Endothelial cell of umbilical vein (primary cell): ENCODE data around the gene TMEM51. TPM values are rescaled to one million over a fixed set of nuclear protein-coding genes. Genes with fewer than 3 reads are reported as not detected.
A peak's percentile ranks its signal among the peaks of the same experiment; 100 is the strongest.

Experiments used
- BruUV-seq: library from RNA; stranded (reverse); fragments of 400-500 nt; replicated peaks from 2 replicates; lab custom pipeline; 2021; lab: Mats Ljungman, UMichigan
- CTCF ChIA-PET: fragments of 300-600, 350-600 bp; sonication (Branson Sonifier 250); formaldehyde crosslinking; loops from one replicate; lab custom pipeline; 2021; ENCODE audit warnings: antibody characterized with exemption, inconsistent platforms; lab: Charles Lee
- POLR2A ChIA-PET: fragments of 300-600, 350-600 bp; sonication (Branson Sonifier 250); formaldehyde crosslinking; loops from one replicate; lab custom pipeline; 2021; ENCODE audit warnings: antibody characterized with exemption, inconsistent platforms; lab: Charles Lee
- DNase-seq: peaks from one replicate; pipeline ENCODE4 v3.0.0-alpha.2; 2011; ENCODE audit warnings: low read depth, low spot score
- FAIRE-seq: peaks from 2 replicates; lab custom pipeline; 2011; peaks lifted over from hg19 to GRCh38; lab: Jason Lieb, UNC
- H2AFZ ChIP-seq: 2 replicates; pipeline ENCODE4 v1.6.0; 2012; ENCODE audit warnings: low read depth, low read length, control low read depth, inconsistent platforms
- H3K27ac ChIP-seq: 2 replicates; pipeline ENCODE4 v1.5.1; 2011; ENCODE audit warnings: low read depth, mild to moderate bottlenecking, control low read depth, low read length, moderate library complexity; ENCODE audit not compliant: insufficient read depth
- H3K27me3 ChIP-seq, 2 experiments: 2 replicates each; pipeline versions ENCODE4 v1.6.0 to v1.6.1; 2011; ENCODE audit warnings: low read length in 2 of 2, mixed read lengths in 1 of 2; ENCODE audit not compliant: control insufficient read depth in 2 of 2, insufficient read depth in 2 of 2
- H3K36me3 ChIP-seq, 2 experiments: 2 replicates in 1 of 2; 3 replicates in 1 of 2; pipeline ENCODE4 v1.5.1; 2011; ENCODE audit warnings: low read length in 2 of 2, mild to moderate bottlenecking in 1 of 2, moderate library complexity in 1 of 2; ENCODE audit not compliant: control insufficient read depth in 2 of 2, insufficient read depth in 2 of 2; ENCODE audit errors: extremely low read depth in 1 of 2
- H3K4me1 ChIP-seq: 3 replicates; pipeline ENCODE4 v1.5.1; 2011; ENCODE audit warnings: mild to moderate bottlenecking, low read length; ENCODE audit not compliant: control insufficient read depth, insufficient read depth; ENCODE audit errors: extremely low read depth
- H3K4me2 ChIP-seq: 2 replicates; pipeline ENCODE4 v1.6.1; 2011; ENCODE audit warnings: low read length, control low read depth, mixed read lengths; ENCODE audit not compliant: insufficient read depth
- H3K4me3 ChIP-seq, 3 experiments: fragments of 200-600 bp in 1 of 3; sonication (generic), shearing (Covaris generic) in 1 of 3; replicated peaks in 1 of 3; 2 replicates each; pipeline ENCODE4 v1.5.1; 2011 to 2016; ENCODE audit warnings: control low read depth in 3 of 3, low read length in 3 of 3, mild to moderate bottlenecking in 2 of 3, inconsistent platforms in 1 of 3, low read depth in 1 of 3, moderate library complexity in 1 of 3; ENCODE audit not compliant: insufficient read depth in 1 of 3
- H3K79me2 ChIP-seq: 2 replicates; pipeline ENCODE4 v1.6.0; 2012; ENCODE audit warnings: low read length, inconsistent platforms; ENCODE audit not compliant: control insufficient read depth, insufficient read depth
- H3K9ac ChIP-seq: replicated peaks from 2 replicates; pipeline ENCODE3; 2011; ENCODE audit warnings: low read length, control low read depth; ENCODE audit not compliant: insufficient read depth; ENCODE audit errors: extremely low read depth
- H3K9me1 ChIP-seq: replicated peaks from 3 replicates; pipeline ENCODE4 v1.6.0; 2011; ENCODE audit warnings: mild to moderate bottlenecking, low read length; ENCODE audit not compliant: control insufficient read depth, insufficient read depth; ENCODE audit errors: extremely low read depth
- H3K9me3 ChIP-seq: replicated peaks from 2 replicates; pipeline ENCODE4 v1.5.1; 2012; ENCODE audit warnings: low read length, inconsistent platforms; ENCODE audit not compliant: control insufficient read depth, insufficient read depth
- H4K20me1 ChIP-seq: replicated peaks from 2 replicates; pipeline ENCODE3; 2011; ENCODE audit warnings: mild to moderate bottlenecking, low read length; ENCODE audit not compliant: control insufficient read depth, insufficient read depth; ENCODE audit errors: extremely low read depth
- CTCF ChIP-seq, 2 donors: IDR thresholded peaks; 1 replicate in 1 of 2; 2 replicates in 1 of 2; pipeline ENCODE4 v1.5.1; 2011; ENCODE audit warnings: low read length in 2 of 2, mild to moderate bottlenecking in 2 of 2, moderate library complexity in 2 of 2, control low read depth in 1 of 2, inconsistent platforms in 1 of 2, low read depth in 1 of 2; ENCODE audit not compliant: insufficient read depth in 1 of 2; ENCODE audit errors: extremely low read depth in 1 of 2
- EZH2 ChIP-seq: IDR thresholded peaks from 2 replicates; pipeline ENCODE4 v1.6.1; 2012; ENCODE audit warnings: borderline replicate concordance, low read depth, mild to moderate bottlenecking, moderate library complexity, low read length, inconsistent platforms; ENCODE audit not compliant: severe bottlenecking
- FOS ChIP-seq: IDR thresholded peaks from 2 replicates; pipeline ENCODE4 v1.6.1; 2011; ENCODE audit warnings: mild to moderate bottlenecking, low read length, moderate library complexity, borderline replicate concordance; ENCODE audit not compliant: insufficient read depth
- GATA2 ChIP-seq: IDR thresholded peaks from 2 replicates; pipeline ENCODE4 v1.7.0; 2011; ENCODE audit warnings: low read depth, mild to moderate bottlenecking, moderate library complexity, mixed read lengths, low read length; ENCODE audit not compliant: insufficient read length, insufficient read depth
- JUN ChIP-seq: IDR thresholded peaks from 2 replicates; pipeline ENCODE4 v1.6.1; 2011; ENCODE audit warnings: borderline replicate concordance, low read depth; ENCODE audit not compliant: insufficient read length, insufficient read depth
- MYC ChIP-seq: IDR thresholded peaks from one replicate; pipeline ENCODE4 v1.6.1; 2011; ENCODE audit warnings: mild to moderate bottlenecking, low read depth, low read length
- POLR2A ChIP-seq: IDR thresholded peaks from 2 replicates; pipeline ENCODE4 v1.6.1; 2012; ENCODE audit warnings: low read depth, mild to moderate bottlenecking, control low read depth, low read length
- POLR2AphosphoS5 ChIP-seq: IDR thresholded peaks from 2 replicates; pipeline ENCODE4 v1.6.1; 2012; ENCODE audit warnings: low read depth, mild to moderate bottlenecking, control low read depth, low read length, moderate library complexity; ENCODE audit not compliant: insufficient read depth
- dilution Hi-C: fragments of 300-500 bp; cut with MboI; formaldehyde crosslinking; loops from one replicate; pipeline ENCODE4 v1.15.0; 2019; ENCODE audit warnings: low sequenced_read_pairs; ENCODE audit not compliant: extremely low pct_ligation_motif_present
- intact Hi-C: fragments of 100-400 bp; cut with micrococcal nuclease; formaldehyde crosslinking; loops from one replicate; pipeline ENCODE4 v1.10.0; 2022
- polyA plus RNA-seq, 4 experiments: library from polyadenylated mRNA; depleted of rRNA in 3 of 4; stranded (reverse) in 3 of 4; unstranded in 1 of 4; fragments of >200 nt; gene quantifications; 2 replicates each; pipeline versions ENCODE4 v1.2.1 to v1.2.3, GENCODE V29; 2011 to 2012; ENCODE audit warnings: missing spikeins in 1 of 4
- total RNA-seq: library from RNA; stranded (reverse); gene quantifications from 2 replicates; pipeline ENCODE4 v1.2.3, GENCODE V29; 2021
- TF ChIP-seq, protein P1 (sequence below): IDR thresholded peaks from 2 replicates; pipeline ENCODE4 v1.6.1; 2011; ENCODE audit not compliant: insufficient read depth, insufficient read length

Gene TMEM51
- total and polyA plus RNA-seq, 2 donors (not counting 3 experiments of a cell fraction or from before 2014, with no cell fraction given), result 13.7 to 13.9 TPM

DNA sequence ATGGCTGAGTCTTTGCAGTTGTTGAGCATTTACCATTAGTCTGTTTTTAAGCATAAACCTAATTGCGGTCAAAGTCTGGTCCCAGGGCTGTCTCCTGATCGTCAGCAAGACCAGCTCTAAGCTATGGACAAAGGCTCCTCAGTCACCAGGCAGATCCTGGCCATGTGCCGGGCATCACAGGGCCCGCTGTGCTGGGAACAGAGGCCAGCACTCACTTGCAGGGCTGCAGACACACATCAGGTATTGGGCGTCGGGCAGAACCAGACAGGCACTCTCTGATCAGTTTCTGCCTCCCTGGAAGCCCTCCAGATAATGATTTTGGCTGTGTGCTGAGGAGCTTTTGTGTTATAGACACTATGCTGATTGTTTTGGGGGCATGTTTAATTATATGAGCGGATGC lies 26.6 kb downstream of the TMEM51 start:
- Histone ChIP-seq H3K4me1 (peaks cover 32% of the 10 kb centered on the region), H3K27me3 (no peaks in the 10 kb centered on the region), H4K20me1 (no peaks in the 10 kb centered on the region), H3K9ac (no peak overlapping the region), H3K79me2 (peaks cover 8% of the 10 kb centered on the region), H3K4me3 (no peak overlapping the region), H3K9me3 (no peaks in the 10 kb centered on the region), H3K27ac (peak overlapping the region; percentile 90), H3K36me3 (no peaks in the 10 kb centered on the region), H2AFZ (no peak overlapping the region), H3K9me1 (no peaks in the 10 kb centered on the region), H3K4me2 (no peak overlapping the region)
- TF ChIP-seq MYC, result no peak
- TF ChIP-seq CTCF (IDR thresholded peaks at IDR 0.05; ENCODE audit: extremely low read depth in 1 of 2, insufficient read depth in 1 of 2, low read depth in 1 of 2, low read length in 2 of 2), result no peak
- TF ChIP-seq, protein P1, sequence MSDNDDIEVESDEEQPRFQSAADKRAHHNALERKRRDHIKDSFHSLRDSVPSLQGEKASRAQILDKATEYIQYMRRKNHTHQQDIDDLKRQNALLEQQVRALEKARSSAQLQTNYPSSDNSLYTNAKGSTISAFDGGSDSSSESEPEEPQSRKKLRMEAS, result no peak
- TF ChIP-seq EZH2, result no peak
- no peak for TF ChIP-seq POLR2AphosphoS5
- no peak for TF ChIP-seq JUN
- no peak for TF ChIP-seq FOS
- TF ChIP-seq POLR2A, result no peak
- no peak for TF ChIP-seq GATA2
- DNase-seq, result no peak
- CTCF ChIA-PET, result interaction anchor here (2.8 kb wide), 1 partner anchor 27 kb away, joined by 20 read pairs; the partner anchor contains the start of gene TMEM51
- no TSS peak for BruUV-seq
- dilution Hi-C loops (no loop called here), intact Hi-C loops (no loop called here)
- no peak for FAIRE-seq
- POLR2A ChIA-PET, result no interaction called here
